Duodenal mucosa (tissue), 2 donors: ENCODE data around the gene TRPV6.

ENCODE experiments used
- H3K27ac ChIP-seq: one replicate; pipeline ENCODE4 v1.7.0; 2013; ENCODE audit warnings: low read depth, low read length
- H3K27me3 ChIP-seq, 2 donors: one replicate each; pipeline ENCODE4 v1.7.0; 2013; ENCODE audit warnings: low read length in 2 of 2, control low read depth in 1 of 2; ENCODE audit not compliant: insufficient read depth in 2 of 2, control insufficient read depth in 1 of 2
- H3K36me3 ChIP-seq, 2 donors: one replicate each; pipeline ENCODE4 v1.7.0; 2013; ENCODE audit warnings: low read length in 2 of 2, control low read depth in 1 of 2; ENCODE audit not compliant: insufficient read depth in 2 of 2, control insufficient read depth in 1 of 2
- H3K4me1 ChIP-seq, 2 donors: one replicate each; pipeline ENCODE4 v1.7.0; 2013; ENCODE audit warnings: low read length in 2 of 2, control low read depth in 1 of 2; ENCODE audit not compliant: insufficient read depth in 2 of 2, control insufficient read depth in 1 of 2
- H3K4me3 ChIP-seq, 2 donors: one replicate each; pipeline ENCODE4 v1.7.0; 2013; ENCODE audit warnings: low read length in 2 of 2, low read depth in 1 of 2
- H3K9ac ChIP-seq, 2 donors: one replicate each; pipeline ENCODE4 v1.7.0; 2013; ENCODE audit warnings: low read length in 2 of 2, low read depth in 1 of 2
- H3K9me3 ChIP-seq, 2 donors: one replicate each; pipeline ENCODE4 v1.7.0; 2013; ENCODE audit warnings: low read length in 2 of 2, control low read depth in 1 of 2; ENCODE audit not compliant: control insufficient read depth in 1 of 2

The TRPV6 gene

GRCh38 chr7:142864980-142865747, 20.4 kb downstream of the TRPV6 start:
- Histone ChIP-seq H3K27me3 (no peaks in the 10 kb centered on the region), H3K4me3 (no peak overlapping the region), H3K4me1 (no peaks in the 10 kb centered on the region), H3K27ac (no peak overlapping the region), H3K9me3 (no peaks in the 10 kb centered on the region), H3K9ac (no peak overlapping the region), H3K36me3 (no peaks in the 10 kb centered on the region)

GRCh38 chr7:142863891-142864685, 21.5 kb downstream of the TRPV6 start:
- Histone ChIP-seq H3K9ac (no peak overlapping the region), H3K27ac (no peak overlapping the region), H3K36me3 (no peaks in the 10 kb centered on the region), H3K4me1 (no peaks in the 10 kb centered on the region), H3K9me3 (no peaks in the 10 kb centered on the region), H3K4me3 (no peak overlapping the region), H3K27me3 (no peaks in the 10 kb centered on the region)

GRCh38 chr7:142862786-142863400, 22.7 kb downstream of the TRPV6 start:
- H3K9me3 ChIP-seq, result no peaks in the 10 kb centered on the region
- no peak overlapping the region for H3K27ac ChIP-seq
- no peak overlapping the region for H3K9ac ChIP-seq
- no peaks in the 10 kb centered on the region for H3K36me3 ChIP-seq
- H3K4me3 ChIP-seq, result no peak overlapping the region
- H3K27me3 ChIP-seq, result no peaks in the 10 kb centered on the region
- no peaks in the 10 kb centered on the region for H3K4me1 ChIP-seq

DNA sequence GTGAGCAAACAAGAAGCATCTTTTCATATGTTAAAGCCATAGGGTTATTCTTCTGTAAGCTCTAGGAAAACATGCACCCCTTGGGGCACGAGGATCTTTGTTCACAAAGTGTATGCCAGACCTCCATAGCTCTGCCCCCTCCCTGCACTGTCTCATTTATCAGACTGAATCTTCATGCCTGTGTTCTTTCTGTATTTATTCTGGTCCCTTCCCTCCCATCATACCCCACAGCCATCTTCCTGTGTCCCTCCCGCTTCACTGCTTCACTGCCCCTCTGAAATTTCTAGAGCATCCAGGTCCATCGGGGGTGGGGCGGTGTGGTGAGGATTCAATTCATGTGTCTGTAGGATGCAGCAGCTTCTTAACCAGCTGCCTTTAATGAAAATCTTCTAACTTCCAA, 23.2 kb downstream of the TRPV6 start:
- H3K36me3 ChIP-seq, result no peaks in the 10 kb centered on the region
- H3K27me3 ChIP-seq, result no peaks in the 10 kb centered on the region
- no peak overlapping the region for H3K9ac ChIP-seq
- no peak overlapping the region for H3K4me3 ChIP-seq
- H3K9me3 ChIP-seq, result no peaks in the 10 kb centered on the region
- no peak overlapping the region for H3K27ac ChIP-seq
- H3K4me1 ChIP-seq, result no peaks in the 10 kb centered on the region

- Histone ChIP-seq H3K9me3 (no peaks in the 10 kb centered on the region), H3K27me3 (no peaks in the 10 kb centered on the region), H3K9ac (no peak overlapping the region), H3K4me1 (no peaks in the 10 kb centered on the region), H3K36me3 (no peaks in the 10 kb centered on the region), H3K4me3 (no peak overlapping the region), H3K27ac (no peak overlapping the region)
These were observed 24.6 kb downstream of the TRPV6 start for GRCh38 chr7:142860968-142861367.

DNA sequence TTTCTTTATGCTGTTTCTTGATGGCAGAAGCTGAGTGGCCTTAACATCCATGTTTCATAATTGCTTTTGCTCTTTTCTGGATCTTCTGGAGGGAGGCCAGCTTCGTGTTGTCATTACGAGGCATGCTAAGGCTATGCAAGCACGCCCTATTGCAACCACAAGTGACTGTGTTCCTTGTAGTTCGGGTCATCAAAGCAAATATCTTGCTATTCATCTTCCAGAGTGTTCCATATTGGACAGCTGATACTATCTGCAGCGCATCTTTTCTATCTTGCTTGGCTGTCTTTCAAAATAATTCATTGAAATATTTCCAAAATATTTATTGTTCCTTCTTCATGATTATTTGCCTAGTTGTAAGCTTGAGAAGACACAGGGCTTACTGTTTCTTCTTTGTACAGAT, 25.7 kb downstream of the TRPV6 start:
- Histone ChIP-seq H3K9ac (no peak overlapping the region), H3K36me3 (no peaks in the 10 kb centered on the region), H3K27me3 (no peaks in the 10 kb centered on the region), H3K4me1 (peaks cover 0 to 9% of the 10 kb centered on the region in 2 donors), H3K27ac (no peak overlapping the region), H3K9me3 (no peaks in the 10 kb centered on the region), H3K4me3 (no peak overlapping the region)

- Histone ChIP-seq H3K36me3 (no peaks in the 10 kb centered on the region), H3K27ac (no peak overlapping the region), H3K4me1 (peaks cover 0 to 9% of the 10 kb centered on the region in 2 donors), H3K4me3 (no peak overlapping the region), H3K9ac (no peak overlapping the region), H3K9me3 (no peaks in the 10 kb centered on the region), H3K27me3 (no peaks in the 10 kb centered on the region)
These were observed 26.1 kb downstream of the TRPV6 start for GRCh38 chr7:142859411-142859810.

- Histone ChIP-seq H3K36me3 (no peaks in the 10 kb centered on the region), H3K9me3 (no peaks in the 10 kb centered on the region), H3K4me1 (peaks cover 0 to 16% of the 10 kb centered on the region in 2 donors), H3K9ac (no peak overlapping the region), H3K27me3 (no peaks in the 10 kb centered on the region), H3K4me3 (no peak overlapping the region), H3K27ac (no peak overlapping the region)
These were observed 27.9 kb downstream of the TRPV6 start for GRCh38 chr7:142857625-142858024.

GRCh38 chr7:142856565-142857245, 28.8 kb downstream of the TRPV6 start:
- H3K9ac ChIP-seq, result no peak overlapping the region
- peaks cover 0 to under 1% of the 10 kb centered on the region in 2 donors for H3K27me3 ChIP-seq
- no peak overlapping the region for H3K27ac ChIP-seq
- no peaks in the 10 kb centered on the region for H3K9me3 ChIP-seq
- peaks cover 0 to 16% of the 10 kb centered on the region in 2 donors for H3K4me1 ChIP-seq
- no peaks in the 10 kb centered on the region for H3K36me3 ChIP-seq
- no peak overlapping the region for H3K4me3 ChIP-seq
